GM03348 (cell line): ENCODE results near the gene KCNN2.

ENCODE experiments used
- DNase-seq: peaks from one replicate; pipeline ENCODE4 v3.0.0; 2012; ENCODE audit warnings: low spot score

Gene KCNN2

DNA sequence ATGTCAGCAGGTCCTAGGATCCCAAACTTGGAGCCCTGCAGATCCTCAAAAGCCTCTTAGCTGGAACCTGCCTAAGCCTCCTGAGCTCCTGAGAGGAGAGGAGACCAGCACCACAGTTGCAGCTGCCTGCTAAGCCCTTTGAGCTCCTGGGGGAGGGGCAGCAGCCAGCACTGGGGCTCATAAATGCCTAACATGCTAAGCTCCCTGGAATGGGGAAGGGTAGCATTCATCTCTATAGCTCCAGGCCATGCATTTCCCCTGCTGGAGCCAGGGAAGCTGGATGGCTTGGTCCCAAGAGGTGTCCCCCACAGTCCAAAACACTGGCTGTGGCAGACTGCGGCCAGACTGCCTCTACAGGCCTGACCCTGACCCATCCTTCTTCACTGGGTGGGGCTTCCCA, 182.7 kb downstream of the KCNN2 start:
- DNase-seq, result no peak
